Small intestine (tissue), 7 donors: Measurements from ENCODE around the gene CIC. TPM values are rescaled to one million over a fixed set of nuclear protein-coding genes. Genes with fewer than 3 reads are reported as not detected.

Experiments used
- DNase-seq, 2 donors: peaks; one replicate each; pipeline versions ENCODE4 v3.0.0 to v3.0.0-alpha.2; 2013
- FAIRE-seq: peaks from 2 replicates; lab custom pipeline; 2012; peaks lifted over from hg19 to GRCh38; lab: Jason Lieb, UNC
- H3K27ac ChIP-seq, 3 donors: one replicate each; pipeline ENCODE4 v1.5.1; 2013; ENCODE audit warnings: low read length in 2 of 3, mild to moderate bottlenecking in 2 of 3, control low read depth in 1 of 3, inconsistent platforms in 1 of 3, low read depth in 1 of 3, moderate library complexity in 1 of 3
- H3K27me3 ChIP-seq, 3 donors: one replicate each; pipeline ENCODE4 v1.6.1; 2013; ENCODE audit warnings: low read length in 3 of 3, inconsistent platforms in 1 of 3; ENCODE audit not compliant: control insufficient read depth in 3 of 3, insufficient read depth in 3 of 3
- H3K36me3 ChIP-seq, 3 donors: one replicate each; pipeline ENCODE4 v1.6.1; 2013; ENCODE audit warnings: low read length in 3 of 3, inconsistent platforms in 1 of 3, low read depth in 1 of 3, mild to moderate bottlenecking in 1 of 3, moderate library complexity in 1 of 3; ENCODE audit not compliant: control insufficient read depth in 3 of 3, insufficient read depth in 2 of 3
- H3K4me1 ChIP-seq, 3 donors: one replicate each; pipeline ENCODE4 v1.6.1; 2013; ENCODE audit warnings: low read length in 2 of 3, inconsistent platforms in 1 of 3, low read depth in 1 of 3, mild to moderate bottlenecking in 1 of 3, moderate library complexity in 1 of 3; ENCODE audit not compliant: control insufficient read depth in 3 of 3, insufficient read depth in 2 of 3
- H3K4me3 ChIP-seq, 3 donors: one replicate each; pipeline ENCODE4 v1.5.1; 2013; ENCODE audit warnings: low read length in 3 of 3, control low read depth in 1 of 3, inconsistent platforms in 1 of 3, low read depth in 1 of 3, mild to moderate bottlenecking in 1 of 3, moderate library complexity in 1 of 3
- H3K9me3 ChIP-seq, 2 donors: one replicate each; pipeline ENCODE4 v1.6.1; 2013; ENCODE audit warnings: low read depth in 1 of 2, low read length in 1 of 2; ENCODE audit not compliant: control insufficient read depth in 2 of 2, insufficient read depth in 1 of 2
- WGBS, 3 donors: extraction: QIAGEN DNeasy Blood & Tissue Kit; methylation state at CpG; one replicate each; pipeline ENCODE4 v1.1.7; 2013; 5-methylcytosine and 5-hydroxymethylcytosine counted together
- polyA plus RNA-seq, 4 donors: library from polyadenylated mRNA; stranded (reverse) in 3 of 4; unstranded in 1 of 4; fragments of 200-250 nt in 3 of 4; fragments of 120-200 nt in 1 of 4; gene quantifications; one replicate each; pipeline versions ENCODE4 v1.2.1 to v1.2.3, GENCODE V29; 2013
- donor health status: healthy with polysubstance abuse.
- donor health status: control.
- donor health status: control.
- donor health status: Bipolar disorder and iron deficiency.
- donor health status: healthy.

Gene CIC
- polyA plus RNA-seq, 4 donors = 14.1 to 39.2 (median 24.0) TPM

DNA sequence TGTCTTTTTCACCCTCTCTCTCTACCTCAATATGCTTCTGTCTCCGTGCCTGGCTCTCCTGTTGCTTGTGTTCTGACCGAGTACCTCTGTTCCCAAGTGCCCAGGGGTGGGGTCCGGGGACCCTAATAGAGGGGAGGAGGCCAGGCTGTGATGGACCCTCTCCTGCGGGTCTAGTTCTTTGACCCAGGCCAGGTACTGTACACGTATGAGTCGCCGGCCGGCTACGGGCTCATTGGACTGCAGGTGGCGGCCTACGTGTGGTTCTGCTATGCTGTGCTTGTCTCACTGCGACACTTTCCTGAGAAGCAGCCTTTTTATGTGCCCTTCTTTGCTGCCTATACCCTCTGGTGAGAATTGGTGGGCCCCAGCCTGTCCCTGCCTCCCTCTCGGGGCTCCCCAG, 48.5 kb downstream of the CIC start:
- DNase-seq (no peak), FAIRE-seq (no peak)
- 63 to 82% (median 79%) methylated on average over 13 of the region's 13 CpGs for WGBS, 3 donors
- no peaks in the 10 kb centered on the region for H3K9me3 ChIP-seq
- no peak overlapping the region for H3K4me3 ChIP-seq
- peaks cover 0 to 46% (median 0%) of the 10 kb centered on the region in 3 donors for H3K27me3 ChIP-seq
- H3K36me3 ChIP-seq = no peaks in the 10 kb centered on the region
- H3K27ac ChIP-seq = no peak overlapping the region
- H3K4me1 ChIP-seq = peaks cover 0 to 5% (median 0%) of the 10 kb centered on the region in 3 donors

DNA sequence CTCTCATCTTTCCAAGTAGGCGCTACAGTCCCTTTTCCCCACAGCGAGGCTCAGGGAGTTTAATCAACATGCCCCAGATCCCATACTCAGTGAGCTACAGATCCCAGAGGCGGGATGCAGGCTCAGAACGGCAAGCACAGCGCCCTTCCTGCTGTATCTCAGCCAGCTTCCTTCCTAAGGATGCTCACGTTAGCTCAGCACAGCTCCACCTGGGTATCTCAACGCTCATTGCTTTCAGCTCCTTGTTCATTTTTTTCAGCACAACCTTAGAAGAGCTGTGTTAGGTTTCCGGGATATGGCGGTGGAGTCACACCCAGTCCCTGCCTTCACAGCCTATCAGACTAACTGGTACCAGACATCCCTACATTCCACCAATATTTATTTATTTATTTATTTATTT, 53.3 kb downstream of the CIC start:
- Histone ChIP-seq H3K27me3 (peaks cover 5 to 34% (median 6%) of the 10 kb centered on the region in 3 donors), H3K4me3 (no peak overlapping the region), H3K4me1 (peaks cover 0 to 12% (median 4%) of the 10 kb centered on the region in 3 donors), H3K27ac (no peak overlapping the region), H3K9me3 (no peaks in the 10 kb centered on the region), H3K36me3 (no peaks in the 10 kb centered on the region)
- WGBS, 3 donors = 59 to 68% (median 65%) methylated on average over 9 of the region's 9 CpGs
- DNase-seq (no peak), FAIRE-seq (no peak)

DNA sequence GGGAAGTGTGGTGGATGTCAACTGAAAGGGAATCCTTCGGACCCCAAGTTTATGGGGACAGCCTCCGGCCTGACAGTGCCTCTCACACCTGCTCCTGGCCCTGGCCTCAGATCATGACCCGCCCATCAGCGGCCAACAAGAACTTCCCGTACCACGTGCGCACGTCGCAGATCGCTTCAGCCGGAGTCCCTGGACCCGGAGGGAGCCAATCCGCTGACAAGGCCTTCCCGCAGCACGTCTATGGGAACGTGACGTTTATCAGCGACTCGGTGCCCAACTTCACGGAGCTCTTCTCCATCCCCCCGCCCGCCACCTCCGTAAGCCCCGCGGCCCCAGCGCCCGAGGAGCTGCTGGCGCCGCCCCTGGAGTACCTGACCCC, 54.4 kb downstream of the CIC start:
- H3K36me3 ChIP-seq = no peaks in the 10 kb centered on the region
- WGBS, 3 donors = 5 to 22% (median 18%) methylated on average over 25 to 29 of the region's 29 CpGs
- H3K9me3 ChIP-seq = no peaks in the 10 kb centered on the region
- peak; percentile 25 to 48 for DNase-seq
- H3K4me3 ChIP-seq = no peak overlapping the region
- H3K27ac ChIP-seq = no peak overlapping the region
- H3K4me1 ChIP-seq = peaks cover 0 to 21% (median 4%) of the 10 kb centered on the region in 3 donors
- no peak for FAIRE-seq
- H3K27me3 ChIP-seq = peaks cover 5 to 34% (median 6%) of the 10 kb centered on the region in 3 donors

DNA sequence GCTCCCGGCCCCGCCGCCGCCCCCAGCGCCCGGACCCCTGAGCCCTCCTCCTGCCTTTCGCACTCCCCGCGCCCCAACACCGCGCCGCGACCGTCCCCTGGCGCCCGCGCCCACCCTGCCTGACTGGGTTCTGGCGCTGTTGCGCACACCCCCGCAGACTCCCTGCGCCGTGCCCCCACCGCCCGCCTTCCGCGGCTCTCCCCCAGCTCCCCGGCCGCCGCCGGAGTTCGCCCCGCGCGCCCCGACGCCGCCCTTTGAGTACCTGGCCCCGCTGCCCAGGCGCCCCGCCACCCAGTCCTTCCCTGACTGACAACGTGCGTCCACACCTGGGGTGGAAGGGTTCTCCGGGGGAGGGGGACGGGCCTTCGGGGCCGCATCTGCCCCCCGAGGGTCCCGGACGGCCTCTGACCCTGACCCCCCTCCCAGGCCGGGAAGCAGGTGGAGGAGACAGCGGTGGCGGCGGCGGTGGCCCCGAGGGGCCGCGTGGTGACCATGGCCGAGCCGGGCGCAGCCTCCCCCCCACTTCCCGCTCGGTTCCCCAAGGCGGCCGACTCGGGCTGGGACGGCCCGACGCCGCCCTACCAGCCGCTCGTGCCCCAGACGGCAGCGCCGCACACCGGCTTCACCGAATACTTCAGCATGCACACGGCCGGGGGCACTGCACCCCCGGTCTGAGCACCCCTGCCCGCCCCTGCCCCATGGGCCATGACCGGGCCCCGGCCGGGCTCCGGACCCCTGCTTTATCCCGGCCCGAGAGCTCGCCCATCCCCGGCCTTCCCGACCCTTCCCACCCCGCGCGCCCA, 55.0 kb downstream of the CIC start:
- no peaks in the 10 kb centered on the region for H3K9me3 ChIP-seq
- no peak for FAIRE-seq
- peaks cover 0 to 2% (median 0%) of the 10 kb centered on the region in 3 donors for H3K36me3 ChIP-seq
- 2 to 8% (median 3%) methylated on average over 34 to 92 of the region's 92 CpGs for WGBS, 3 donors
- H3K27me3 ChIP-seq = peaks cover 5 to 34% (median 6%) of the 10 kb centered on the region in 3 donors
- peaks cover 0 to 22% (median 4%) of the 10 kb centered on the region in 3 donors for H3K4me1 ChIP-seq
- H3K4me3 ChIP-seq = peak overlapping the region in 1 of 3 donors; percentile 38
- DNase-seq = peak in 1 of 2 donors; percentile 47
- no peak overlapping the region for H3K27ac ChIP-seq

DNA sequence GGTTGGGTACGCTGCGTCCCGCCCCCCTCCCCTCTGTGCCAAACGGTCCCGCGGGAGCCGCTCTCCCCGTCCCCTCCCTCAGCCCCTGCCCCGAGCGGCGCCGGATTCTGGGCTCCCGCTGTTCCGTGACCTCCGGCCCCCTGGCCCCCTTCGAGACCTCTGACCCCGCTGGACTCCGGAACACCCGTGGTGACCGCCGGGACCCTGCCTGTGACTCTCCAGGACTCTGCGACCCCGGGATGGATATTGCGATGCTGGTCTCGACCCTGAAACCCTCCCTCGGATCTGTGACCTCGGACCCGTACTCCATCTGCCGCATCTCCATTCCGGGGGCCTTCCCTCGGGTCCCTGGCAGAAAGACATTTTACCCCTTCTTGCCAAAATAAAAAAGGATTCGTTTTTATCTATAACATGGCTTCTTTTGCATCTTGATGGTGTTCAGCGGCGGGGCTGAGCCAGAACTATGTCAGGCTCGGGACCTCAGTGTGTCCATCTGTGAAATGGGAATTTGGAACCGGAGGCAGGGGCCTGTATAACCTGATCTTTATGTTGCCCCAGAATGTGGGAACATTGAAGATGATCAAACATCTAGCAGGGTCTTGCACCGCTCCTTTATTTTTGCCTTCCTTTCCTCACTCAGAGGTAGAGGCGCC, 55.7 kb downstream of the CIC start:
- no peak overlapping the region for H3K27ac ChIP-seq

DNA sequence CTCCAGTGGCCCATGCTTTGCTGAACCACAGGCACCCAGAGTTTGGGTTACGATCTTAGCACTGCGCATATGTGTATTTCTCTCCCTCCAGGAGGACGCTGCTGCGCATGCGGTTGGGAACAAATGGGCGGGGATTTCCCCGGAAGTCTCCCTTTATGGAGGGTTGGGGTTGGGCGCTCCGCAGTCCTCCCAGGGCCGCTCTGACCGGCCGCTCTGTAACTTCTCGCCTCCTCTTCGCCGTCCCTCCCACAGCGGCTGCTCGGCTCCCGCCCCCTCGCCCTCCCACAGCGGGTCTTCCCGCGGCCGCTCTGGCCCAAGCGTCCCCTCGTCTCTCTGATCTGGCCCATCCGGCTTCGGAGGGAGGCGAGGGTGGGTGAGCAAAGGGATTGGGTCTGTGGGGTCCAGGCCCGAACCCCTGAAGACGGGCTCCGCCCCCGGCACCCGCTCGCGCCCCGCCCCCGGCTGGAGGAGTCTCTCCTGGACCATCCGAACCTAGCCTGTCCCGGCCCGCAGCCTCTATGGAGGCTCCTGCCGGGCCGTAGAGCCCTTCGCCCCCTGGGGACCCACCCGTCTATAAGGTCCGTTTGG, 56.4 kb downstream of the CIC start, which contains the start of gene MEGF8:
TSS of gene MEGF8 (plus strand) at position 328 of the 588 bp plus-strand sequence. CDS start 609 bp downstream, outside the sequence.
- peak; percentile 61 for FAIRE-seq
- DNase-seq = peak; percentile 99
- Histone ChIP-seq H3K4me3 (peak within 1 kb of the TSS; percentile 80 to 99 (median 87)), H3K36me3 (peaks cover 0 to 3% (median 0%) of the 10 kb centered on the region in 3 donors), H3K9me3 (no peaks in the 10 kb centered on the region), H3K27me3 (peaks cover 5 to 30% (median 6%) of the 10 kb centered on the region in 3 donors), H3K27ac (peak within 1 kb of the TSS; percentile 3 to 83 (median 47)), H3K4me1 (peaks cover 0 to 22% (median 4%) of the 10 kb centered on the region in 3 donors)
- WGBS, 3 donors = 0% methylated on average over 33 to 45 of the region's 45 CpGs

More for the DNA sequence above, 55.7 kb downstream of the CIC start:
- Histone ChIP-seq H3K36me3 (peaks cover 0 to 3% (median 0%) of the 10 kb centered on the region in 3 donors), H3K4me1 (peaks cover 0 to 22% (median 4%) of the 10 kb centered on the region in 3 donors), H3K9me3 (no peaks in the 10 kb centered on the region), H3K27me3 (peaks cover 5 to 34% (median 6%) of the 10 kb centered on the region in 3 donors), H3K4me3 (peak overlapping the region in 2 of 3 donors; percentile 38 to 99)
- no peak for FAIRE-seq
- no peak for DNase-seq
- WGBS, 3 donors = 2 to 4% (median 3%) methylated on average over 31 to 38 of the region's 38 CpGs

DNA sequence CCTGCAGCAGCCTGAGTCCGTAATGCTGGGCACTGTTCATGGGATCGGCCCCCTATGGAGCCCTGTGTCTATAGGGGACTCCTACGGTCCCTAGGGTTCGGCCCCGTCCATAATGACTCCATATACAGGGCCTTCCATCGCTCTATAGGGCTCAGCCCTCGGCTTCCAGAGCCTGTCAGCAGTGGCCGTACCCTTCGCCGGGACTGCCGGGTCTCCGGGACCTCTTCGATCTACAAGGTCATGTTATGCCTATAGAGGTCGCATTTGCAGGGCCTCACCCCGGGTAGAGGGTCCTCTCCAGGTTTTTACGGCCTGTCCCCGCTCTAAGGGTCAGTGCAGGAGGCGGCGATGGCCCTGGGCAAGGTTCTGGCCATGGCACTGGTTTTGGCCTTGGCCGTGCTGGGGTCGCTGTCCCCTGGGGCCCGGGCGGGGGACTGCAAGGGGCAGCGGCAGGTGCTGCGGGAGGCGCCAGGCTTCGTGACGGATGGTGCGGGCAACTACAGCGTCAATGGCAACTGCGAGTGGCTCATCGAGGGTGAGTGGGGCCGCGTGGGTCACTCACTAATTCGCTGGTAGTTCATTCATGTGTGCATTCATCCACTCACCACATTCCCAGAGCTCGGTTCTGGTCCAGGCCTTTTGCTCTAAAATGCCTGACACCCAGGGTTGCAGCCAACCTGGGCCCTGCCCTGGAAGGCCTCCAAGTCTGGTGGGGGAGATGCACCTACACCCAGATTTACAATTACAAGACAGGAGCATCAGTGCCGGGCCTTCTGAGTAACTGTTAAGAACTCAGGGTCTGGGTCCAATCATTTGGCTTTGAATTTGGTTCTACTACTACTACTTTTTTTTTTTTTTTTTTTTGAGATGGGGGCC, 57.1 kb downstream of the CIC start:
- FAIRE-seq (no peak), DNase-seq (peak in 1 of 2 donors; percentile 57)
- H3K27me3 ChIP-seq = peaks cover 5 to 30% (median 6%) of the 10 kb centered on the region in 3 donors
- WGBS, 3 donors = 2 to 6% (median 6%) methylated on average over 37 of the region's 37 CpGs
- H3K27ac ChIP-seq = peak overlapping the region; percentile 3 to 83 (median 47)
- H3K36me3 ChIP-seq = peaks cover 0 to 4% (median 0%) of the 10 kb centered on the region in 3 donors
- peaks cover 0 to 22% (median 4%) of the 10 kb centered on the region in 3 donors for H3K4me1 ChIP-seq
- H3K4me3 ChIP-seq = peak overlapping the region; percentile 80 to 99 (median 87)
- H3K9me3 ChIP-seq = no peaks in the 10 kb centered on the region
